Esophagus mucosa (tissue), 1 donor: ENCODE measurements around the gene JMJD1C. TPM values are rescaled to one million over a fixed set of nuclear protein-coding genes. Genes with fewer than 3 reads are reported as not detected.
"Not testable (repeated sequence)": the region's sequence is repeated elsewhere in the genome, so short reads cannot be mapped to it uniquely, and the experiment has no call there.

ENCODE experiments used
- ATAC-seq: fragments of 200-7000 bp; cut with Tn5 transposase; one replicate; pipeline ENCODE4 v1.9.1; 2020
- total RNA-seq: library from RNA; stranded (reverse); gene quantifications from one replicate; pipeline ENCODE4 v1.2.4, GENCODE V29; 2023
- donor health status: DM: yes; HTN: yes; CAD: no.

The JMJD1C gene
- total RNA-seq, 1 donor from 2014 or later, result 42.1 TPM

- no peak for ATAC-seq
Observed at GRCh38 chr10:63396133-63396761, 69.5 kb downstream of the JMJD1C start.

GRCh38 chr10:63393050-63393449 lies 72.7 kb downstream of the JMJD1C start:
- no peak for ATAC-seq

- no peak for ATAC-seq
Observed at GRCh38 chr10:63392224-63392623, 73.6 kb downstream of the JMJD1C start.

- ATAC-seq, result no peak
Observed at GRCh38 chr10:63391812-63392211, 74.0 kb downstream of the JMJD1C start.

- no peak for ATAC-seq
Observed at GRCh38 chr10:63390521-63390920, 75.3 kb downstream of the JMJD1C start.

GRCh38 chr10:63388421-63389031 lies 77.3 kb downstream of the JMJD1C start:
- no peak for ATAC-seq

GRCh38 chr10:63385254-63385653 lies 80.5 kb downstream of the JMJD1C start:
- ATAC-seq, result no peak

GRCh38 chr10:63384675-63385074 lies 81.1 kb downstream of the JMJD1C start:
- no peak for ATAC-seq

GRCh38 chr10:63384001-63384400 lies 81.8 kb downstream of the JMJD1C start:
- ATAC-seq, result no peak

- no peak for ATAC-seq
Observed at GRCh38 chr10:63383141-63383540, 82.6 kb downstream of the JMJD1C start.

GRCh38 chr10:63382066-63382465 lies 83.7 kb downstream of the JMJD1C start:
- ATAC-seq, result no peak

- not testable (repeated sequence) for ATAC-seq
Observed at GRCh38 chr10:63377305-63377661, 88.5 kb downstream of the JMJD1C start.

GRCh38 chr10:63376560-63377304 lies 89.0 kb downstream of the JMJD1C start:
- ATAC-seq, result no peak

- no peak for ATAC-seq
Observed at GRCh38 chr10:63375859-63376258, 89.9 kb downstream of the JMJD1C start.

- no peak for ATAC-seq
Observed at GRCh38 chr10:63375458-63375857, 90.3 kb downstream of the JMJD1C start.

- ATAC-seq, result no peak
Observed at GRCh38 chr10:63374991-63375390, 90.8 kb downstream of the JMJD1C start.

GRCh38 chr10:63373176-63373575 lies 92.6 kb downstream of the JMJD1C start:
- ATAC-seq, result no peak

- ATAC-seq, result no peak
Observed at GRCh38 chr10:63369711-63370110, 96.1 kb downstream of the JMJD1C start.

- ATAC-seq, result no peak
Observed at GRCh38 chr10:63368365-63368764, 97.4 kb downstream of the JMJD1C start.

GRCh38 chr10:63366933-63367332 lies 98.8 kb downstream of the JMJD1C start:
- no peak for ATAC-seq

GRCh38 chr10:63365976-63366765 lies 99.6 kb downstream of the JMJD1C start:
- ATAC-seq, result no peak

GRCh38 chr10:63364918-63365317 lies 100.9 kb downstream of the JMJD1C start:
- no peak for ATAC-seq

GRCh38 chr10:63363951-63364350 lies 101.8 kb downstream of the JMJD1C start:
- no peak for ATAC-seq
